ENCODE measurements around the gene INO80D.

Gene INO80D

DNA sequence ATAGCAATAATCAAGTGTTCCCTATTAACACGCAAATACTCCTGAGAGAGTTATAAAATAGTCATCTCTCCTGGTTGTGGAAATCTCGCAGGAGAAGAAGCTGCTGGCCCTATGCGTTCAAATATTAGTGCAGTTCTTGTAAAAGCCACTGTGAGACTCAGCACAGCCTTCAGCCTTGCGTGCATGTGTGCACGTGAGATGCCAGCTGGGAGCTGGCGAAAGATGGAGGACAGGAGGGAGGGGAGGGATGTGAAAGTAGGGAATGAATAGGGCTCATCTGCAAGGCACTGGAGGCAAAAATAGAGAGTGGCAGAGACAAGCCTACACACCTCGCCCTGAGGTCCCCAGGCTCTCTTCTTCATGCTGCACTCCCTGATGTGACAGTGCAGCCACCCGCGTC, 126.5 kb downstream of the INO80D start:
- Histone ChIP-seq H3K4me3 (no peak overlapping the region), H3K27ac (no peak overlapping the region), H3K9ac (ENCODE audit: insufficient read length) (no peak overlapping the region), H3K36me3 (ENCODE audit: insufficient read depth, low read length) (no peaks in the 10 kb centered on the region), H3K9me3 (ENCODE audit: low read depth, low read length) (no peaks in the 10 kb centered on the region)
- no peak for DNase-seq (ENCODE audit: low read depth, low spot score)
- TF ChIP-seq FOXP2 (optimal IDR thresholded peaks at IDR 0.05; ENCODE audit: control extremely low read depth, extremely low read length, insufficient read depth) (no peak), POLR2AphosphoS5 (IDR thresholded peaks at IDR 0.05; ENCODE audit: borderline replicate concordance, low read depth, low read length) (no peak), EZH2 (IDR thresholded peaks at IDR 0.05) (no peak)

- H3K4me3 ChIP-seq = no peak overlapping the region
- no peaks in the 10 kb centered on the region for H3K9me3 ChIP-seq (ENCODE audit: low read depth, low read length)
- H3K9ac ChIP-seq (ENCODE audit: insufficient read length) = no peak overlapping the region
- no peaks in the 10 kb centered on the region for H3K36me3 ChIP-seq (ENCODE audit: insufficient read depth, low read length)
- no peak for DNase-seq (ENCODE audit: low read depth, low spot score)
- TF ChIP-seq FOXP2 (optimal IDR thresholded peaks at IDR 0.05; ENCODE audit: control extremely low read depth, extremely low read length, insufficient read depth) (no peak), EZH2 (IDR thresholded peaks at IDR 0.05) (no peak), POLR2AphosphoS5 (IDR thresholded peaks at IDR 0.05; ENCODE audit: borderline replicate concordance, low read depth, low read length) (no peak)
- no peak overlapping the region for H3K27ac ChIP-seq
These were observed 128.4 kb downstream of the INO80D start for GRCh38 chr2:205957452-205958154.

DNA sequence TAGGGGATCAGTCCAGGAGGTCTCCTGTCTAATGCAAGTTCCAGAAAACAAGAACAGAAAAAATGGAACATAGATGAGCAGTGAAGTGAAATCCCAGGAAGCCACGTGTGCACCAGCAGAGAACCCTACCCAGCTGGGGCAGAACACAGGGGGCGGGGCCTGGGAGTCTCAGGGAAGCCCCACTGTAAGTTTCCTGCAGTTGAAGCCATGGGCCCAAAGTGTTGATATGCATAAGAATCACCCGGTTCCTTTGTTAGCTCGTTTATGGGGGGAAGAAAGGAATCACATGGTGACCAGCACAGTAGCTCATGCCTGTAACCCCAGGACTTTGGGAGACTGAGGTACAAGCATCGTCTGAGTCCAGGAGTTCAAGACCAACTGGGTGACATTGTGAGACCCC, 131.3 kb downstream of the INO80D start:
- H3K9ac ChIP-seq (ENCODE audit: insufficient read length) = no peak overlapping the region
- H3K27ac ChIP-seq = no peak overlapping the region
- H3K9me3 ChIP-seq (ENCODE audit: low read depth, low read length) = no peaks in the 10 kb centered on the region
- H3K36me3 ChIP-seq (ENCODE audit: insufficient read depth, low read length) = no peaks in the 10 kb centered on the region
- TF ChIP-seq POLR2AphosphoS5 (IDR thresholded peaks at IDR 0.05; ENCODE audit: borderline replicate concordance, low read depth, low read length) (no peak), FOXP2 (optimal IDR thresholded peaks at IDR 0.05; ENCODE audit: control extremely low read depth, extremely low read length, insufficient read depth) (no peak), EZH2 (IDR thresholded peaks at IDR 0.05) (no peak)
- H3K4me3 ChIP-seq = no peak overlapping the region
- no peak for DNase-seq (ENCODE audit: low read depth, low spot score)

DNA sequence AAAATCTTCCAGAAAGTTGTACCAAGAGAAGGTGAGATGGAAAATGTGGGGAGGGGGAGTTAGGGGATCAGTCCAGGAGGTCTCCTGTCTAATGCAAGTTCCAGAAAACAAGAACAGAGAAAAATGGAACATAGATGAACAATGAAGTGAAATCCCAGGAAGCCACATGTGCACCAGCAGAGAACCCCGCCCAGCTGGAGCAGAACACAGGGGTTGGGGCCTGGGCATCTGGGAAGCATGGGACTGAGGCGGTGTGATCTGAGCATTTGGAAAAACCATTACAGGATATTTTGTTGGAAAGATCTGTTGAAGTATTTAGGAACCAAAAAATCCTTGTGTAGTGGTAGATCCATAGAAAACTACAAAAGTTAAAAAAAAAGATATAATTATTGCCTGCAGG, 133.7 kb downstream of the INO80D start:
- TF ChIP-seq POLR2AphosphoS5 (IDR thresholded peaks at IDR 0.05; ENCODE audit: borderline replicate concordance, low read depth, low read length) (no peak), FOXP2 (optimal IDR thresholded peaks at IDR 0.05; ENCODE audit: control extremely low read depth, extremely low read length, insufficient read depth) (no peak), EZH2 (IDR thresholded peaks at IDR 0.05) (no peak)
- no peak for DNase-seq (ENCODE audit: low read depth, low spot score)
- Histone ChIP-seq H3K9ac (ENCODE audit: insufficient read length) (no peak overlapping the region), H3K9me3 (ENCODE audit: low read depth, low read length) (no peaks in the 10 kb centered on the region), H3K36me3 (ENCODE audit: insufficient read depth, low read length) (no peaks in the 10 kb centered on the region), H3K27ac (no peak overlapping the region), H3K4me3 (no peak overlapping the region)

GRCh38 chr2:205948883-205949282, 137.1 kb downstream of the INO80D start:
- H3K36me3 ChIP-seq (ENCODE audit: insufficient read depth, low read length) = no peaks in the 10 kb centered on the region
- no peak overlapping the region for H3K27ac ChIP-seq
- no peak for DNase-seq (ENCODE audit: low read depth, low spot score)
- H3K4me3 ChIP-seq = no peak overlapping the region
- no peak overlapping the region for H3K9ac ChIP-seq (ENCODE audit: insufficient read length)
- TF ChIP-seq FOXP2 (optimal IDR thresholded peaks at IDR 0.05; ENCODE audit: control extremely low read depth, extremely low read length, insufficient read depth) = no peak
- no peak for TF ChIP-seq EZH2 (IDR thresholded peaks at IDR 0.05)
- TF ChIP-seq POLR2AphosphoS5 (IDR thresholded peaks at IDR 0.05; ENCODE audit: borderline replicate concordance, low read depth, low read length) = no peak
- no peaks in the 10 kb centered on the region for H3K9me3 ChIP-seq (ENCODE audit: low read depth, low read length)

DNA sequence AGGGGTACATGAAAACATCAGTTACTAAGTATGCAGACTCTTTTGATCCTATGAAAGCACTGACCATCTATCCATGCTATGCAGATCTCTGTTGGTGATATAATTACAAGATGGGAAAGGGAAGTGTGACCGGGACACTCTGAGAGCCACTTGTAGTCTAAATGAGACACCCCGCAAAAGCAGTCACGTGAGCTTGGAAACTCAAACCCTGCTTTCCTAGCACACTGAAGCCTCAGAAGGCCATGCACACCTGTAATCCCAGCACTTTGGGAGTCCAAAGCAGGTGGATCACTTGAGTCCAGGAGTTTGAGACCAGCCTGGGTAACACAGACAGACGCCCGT, 137.5 kb downstream of the INO80D start:
- Histone ChIP-seq H3K9me3 (ENCODE audit: low read depth, low read length) (no peaks in the 10 kb centered on the region), H3K36me3 (ENCODE audit: insufficient read depth, low read length) (no peaks in the 10 kb centered on the region), H3K27ac (no peak overlapping the region), H3K9ac (ENCODE audit: insufficient read length) (no peak overlapping the region), H3K4me3 (0 out of 2 replicates have a peak overlapping the region, but pooled peaks have one; percentile 29)
- TF ChIP-seq POLR2AphosphoS5 (IDR thresholded peaks at IDR 0.05; ENCODE audit: borderline replicate concordance, low read depth, low read length) = no peak
- TF ChIP-seq EZH2 (IDR thresholded peaks at IDR 0.05) = no peak
- no peak for TF ChIP-seq FOXP2 (optimal IDR thresholded peaks at IDR 0.05; ENCODE audit: control extremely low read depth, extremely low read length, insufficient read depth)
- no peak for DNase-seq (ENCODE audit: low read depth, low spot score)

DNA sequence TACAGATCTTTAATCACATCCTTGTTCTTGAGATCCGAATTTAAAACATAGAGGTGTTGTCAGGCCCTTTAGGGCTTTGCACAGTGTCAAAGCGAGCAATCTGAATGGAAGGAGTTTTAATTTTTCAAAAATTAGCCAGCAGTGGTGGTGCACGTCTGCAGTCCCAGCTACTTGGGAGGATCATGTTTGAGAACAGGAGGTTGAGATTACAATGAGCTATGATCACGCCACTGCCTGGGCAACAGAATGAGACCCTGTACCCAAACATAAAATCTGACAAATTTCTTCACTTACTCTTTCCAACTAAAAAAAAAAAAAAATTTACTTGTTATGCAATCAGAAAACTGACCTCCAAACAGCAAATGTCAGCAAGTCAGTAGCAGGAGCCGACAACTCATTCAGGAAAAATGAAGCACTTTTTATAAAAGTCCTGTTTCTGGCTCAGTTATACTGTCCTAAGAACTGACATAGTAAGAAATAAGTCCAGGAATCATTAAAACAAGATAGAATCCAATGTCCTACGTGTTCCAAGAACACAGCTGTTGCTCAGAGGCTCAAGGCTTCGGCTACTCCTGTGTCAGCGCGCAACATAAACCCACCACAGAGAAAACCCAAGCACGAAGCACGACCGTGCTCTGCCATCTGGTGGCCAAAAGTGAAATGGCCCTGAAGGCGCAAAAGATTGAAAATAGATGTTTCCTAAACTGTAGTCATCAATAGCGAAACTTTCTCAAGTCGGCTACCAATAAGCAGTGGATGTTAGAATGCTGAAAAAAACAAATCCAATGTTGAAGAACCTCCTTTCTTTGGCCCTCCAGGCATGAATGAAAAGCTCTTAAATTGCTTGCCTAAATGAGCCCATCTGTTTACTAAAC, 138.1 kb downstream of the INO80D start:
- Histone ChIP-seq H3K4me3 (0 out of 2 replicates have a peak overlapping the region, but pooled peaks have one; percentile 29), H3K36me3 (ENCODE audit: insufficient read depth, low read length) (no peaks in the 10 kb centered on the region), H3K9me3 (ENCODE audit: low read depth, low read length) (no peaks in the 10 kb centered on the region), H3K9ac (ENCODE audit: insufficient read length) (no peak overlapping the region), H3K27ac (no peak overlapping the region)
- no peak for DNase-seq (ENCODE audit: low read depth, low spot score)
- no peak for TF ChIP-seq POLR2AphosphoS5 (IDR thresholded peaks at IDR 0.05; ENCODE audit: borderline replicate concordance, low read depth, low read length)
- no peak for TF ChIP-seq FOXP2 (optimal IDR thresholded peaks at IDR 0.05; ENCODE audit: control extremely low read depth, extremely low read length, insufficient read depth)
- no peak for TF ChIP-seq EZH2 (IDR thresholded peaks at IDR 0.05)

GRCh38 chr2:205946226-205946625, 139.7 kb downstream of the INO80D start:
- no peak for TF ChIP-seq POLR2AphosphoS5 (IDR thresholded peaks at IDR 0.05; ENCODE audit: borderline replicate concordance, low read depth, low read length)
- TF ChIP-seq EZH2 (IDR thresholded peaks at IDR 0.05) = no peak
- TF ChIP-seq FOXP2 (optimal IDR thresholded peaks at IDR 0.05; ENCODE audit: control extremely low read depth, extremely low read length, insufficient read depth) = no peak

More at GRCh38 chr2:205946226-205946625, 139.7 kb downstream of the INO80D start:
- no peaks in the 10 kb centered on the region for H3K9me3 ChIP-seq (ENCODE audit: low read depth, low read length)
- H3K27ac ChIP-seq = no peak overlapping the region
- DNase-seq (ENCODE audit: low read depth, low spot score) = no peak
- no peaks in the 10 kb centered on the region for H3K36me3 ChIP-seq (ENCODE audit: insufficient read depth, low read length)
- no peak overlapping the region for H3K4me3 ChIP-seq
- no peak overlapping the region for H3K9ac ChIP-seq (ENCODE audit: insufficient read length)

Data from SK-N-MC (cell line).